Lung (tissue), 12 donors: ENCODE results near the gene PTPRD. TPM values are rescaled to one million over a fixed set of nuclear protein-coding genes. Genes with fewer than 3 reads are reported as not detected.

Source experiments
- ATAC-seq: fragments of 200-7000 bp; cut with Tn5 transposase; one replicate; pipeline ENCODE4 v1.9.1; 2020; ENCODE audit warnings: moderate number of reproducible peaks; ENCODE audit not compliant: insufficient read depth, low FRiP score
- DNase-seq, 3 donors: peaks; one replicate each; pipeline ENCODE4 v3.0.0-alpha.2; 2013 to 2017
- H3K27ac ChIP-seq, 2 donors: one replicate each; pipeline ENCODE4 v1.5.1; 2013; ENCODE audit warnings: mild to moderate bottlenecking in 2 of 2, moderate library complexity in 2 of 2, control low read depth in 1 of 2, inconsistent platforms in 1 of 2, low read depth in 1 of 2, low read length in 1 of 2
- H3K27me3 ChIP-seq, 3 donors: one replicate each; pipeline ENCODE4 v1.5.1; 2013; ENCODE audit warnings: low read length in 2 of 3; ENCODE audit not compliant: control insufficient read depth in 3 of 3, insufficient read depth in 3 of 3
- H3K36me3 ChIP-seq, 4 donors: one replicate each; pipeline ENCODE4 v1.5.1; 2013; ENCODE audit warnings: low read length in 4 of 4, mild to moderate bottlenecking in 1 of 4, moderate library complexity in 1 of 4; ENCODE audit not compliant: control insufficient read depth in 4 of 4, insufficient read depth in 4 of 4
- H3K4me1 ChIP-seq, 5 donors: one replicate each; pipeline ENCODE4 v1.5.1; 2013; ENCODE audit warnings: low read length in 5 of 5, mild to moderate bottlenecking in 2 of 5, moderate library complexity in 1 of 5; ENCODE audit not compliant: control insufficient read depth in 5 of 5, insufficient read depth in 5 of 5
- H3K4me3 ChIP-seq: one replicate; pipeline ENCODE4 v1.5.1; 2013; ENCODE audit warnings: mild to moderate bottlenecking, control low read depth, moderate library complexity
- H3K9ac ChIP-seq, 2 donors: one replicate each; pipeline ENCODE4 v1.5.1; 2013; ENCODE audit warnings: low read length in 2 of 2, control low read depth in 1 of 2; ENCODE audit not compliant: insufficient read depth in 1 of 2
- H3K9me3 ChIP-seq, 4 donors: one replicate each; pipeline ENCODE4 v1.5.1; 2013; ENCODE audit warnings: low read length in 3 of 4, mild to moderate bottlenecking in 1 of 4, moderate library complexity in 1 of 4; ENCODE audit not compliant: control insufficient read depth in 4 of 4, insufficient read depth in 3 of 4
- WGBS, 2 donors: extraction: QIAGEN DNeasy Blood & Tissue Kit; methylation state at CpG; one replicate each; pipeline ENCODE4 v1.1.7; 2013; 5-methylcytosine and 5-hydroxymethylcytosine counted together
- polyA plus RNA-seq, 2 donors: library from polyadenylated mRNA; stranded (reverse); fragments of 200-250 nt; gene quantifications; one replicate each; pipeline ENCODE4 v1.2.1, GENCODE V29; 2013
- total RNA-seq, 2 donors: library from RNA; depleted of rRNA in 1 of 2; stranded (reverse); fragments of >200 nt in 1 of 2; gene quantifications; one replicate each; pipeline ENCODE4 v1.2.1, GENCODE V29; 2014 to 2021
- TF ChIP-seq, protein P1 (sequence below): IDR thresholded peaks from 2 replicates; pipeline ENCODE4 v1.5.1; 2012; ENCODE audit warnings: mild to moderate bottlenecking; ENCODE audit errors: control extremely low read depth, extremely low read depth
- donor health status: control.
- donor health status: control.
- donor health status: Bipolar disorder and iron deficiency.
- donor health status: healthy.
- donor health status: DM: yes; HTN: yes; CAD: no.

The PTPRD gene
- total and polyA plus RNA-seq, 4 donors = 1.9 to 145 (median 13.7) TPM

DNA sequence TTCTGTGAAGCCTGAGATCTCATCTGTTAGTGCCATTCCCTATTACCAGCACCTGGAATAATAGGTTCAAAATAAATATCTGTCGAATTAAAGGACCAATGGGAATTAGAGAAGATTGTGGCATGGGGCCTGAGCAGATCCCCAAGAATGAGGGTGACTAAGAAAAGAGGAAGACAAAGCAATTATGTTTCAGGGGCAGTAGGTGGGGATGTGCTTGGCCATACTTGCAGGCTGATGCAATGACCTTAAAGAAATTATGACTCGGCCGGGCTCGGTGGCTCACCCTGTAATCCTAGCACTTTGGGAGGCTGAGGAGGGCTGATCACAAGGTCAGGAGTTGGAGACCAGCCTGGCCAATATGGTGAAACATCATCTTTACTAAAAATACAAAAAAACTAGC is 562.8 kb downstream of the PTPRD start:
- ATAC-seq (no peak), DNase-seq (no peak)
- no peaks in the 10 kb centered on the region for H3K9me3 ChIP-seq
- no peak overlapping the region for H3K27ac ChIP-seq
- H3K4me3 ChIP-seq = no peak overlapping the region
- no peaks in the 10 kb centered on the region for H3K36me3 ChIP-seq
- no peak overlapping the region for H3K9ac ChIP-seq
- TF ChIP-seq, protein P1, sequence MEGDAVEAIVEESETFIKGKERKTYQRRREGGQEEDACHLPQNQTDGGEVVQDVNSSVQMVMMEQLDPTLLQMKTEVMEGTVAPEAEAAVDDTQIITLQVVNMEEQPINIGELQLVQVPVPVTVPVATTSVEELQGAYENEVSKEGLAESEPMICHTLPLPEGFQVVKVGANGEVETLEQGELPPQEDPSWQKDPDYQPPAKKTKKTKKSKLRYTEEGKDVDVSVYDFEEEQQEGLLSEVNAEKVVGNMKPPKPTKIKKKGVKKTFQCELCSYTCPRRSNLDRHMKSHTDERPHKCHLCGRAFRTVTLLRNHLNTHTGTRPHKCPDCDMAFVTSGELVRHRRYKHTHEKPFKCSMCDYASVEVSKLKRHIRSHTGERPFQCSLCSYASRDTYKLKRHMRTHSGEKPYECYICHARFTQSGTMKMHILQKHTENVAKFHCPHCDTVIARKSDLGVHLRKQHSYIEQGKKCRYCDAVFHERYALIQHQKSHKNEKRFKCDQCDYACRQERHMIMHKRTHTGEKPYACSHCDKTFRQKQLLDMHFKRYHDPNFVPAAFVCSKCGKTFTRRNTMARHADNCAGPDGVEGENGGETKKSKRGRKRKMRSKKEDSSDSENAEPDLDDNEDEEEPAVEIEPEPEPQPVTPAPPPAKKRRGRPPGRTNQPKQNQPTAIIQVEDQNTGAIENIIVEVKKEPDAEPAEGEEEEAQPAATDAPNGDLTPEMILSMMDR = no peak
- WGBS, 2 donors = 71 to 75% methylated on average over 4 of the region's 4 CpGs
- no peaks in the 10 kb centered on the region for H3K4me1 ChIP-seq
- H3K27me3 ChIP-seq = no peaks in the 10 kb centered on the region

DNA sequence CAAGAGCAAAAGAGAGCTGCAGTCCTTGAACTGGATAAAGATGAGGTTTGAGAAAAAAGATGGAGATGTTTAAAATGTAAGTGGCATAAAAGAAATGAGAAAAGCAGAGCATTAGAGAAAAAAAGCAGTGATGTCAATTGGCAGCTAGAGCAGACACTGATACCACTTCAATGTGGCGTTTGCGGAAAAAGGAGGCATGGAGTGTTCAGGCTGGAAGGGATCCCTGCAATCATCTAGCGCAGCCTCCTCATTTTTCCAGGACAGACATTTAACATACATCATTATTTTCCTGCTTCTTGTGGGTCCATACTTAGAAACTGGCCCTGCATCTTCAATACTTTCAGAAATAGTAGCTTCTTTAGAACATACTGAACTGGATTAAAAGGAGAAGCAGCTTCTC is 563.8 kb downstream of the PTPRD start:
- Histone ChIP-seq H3K4me1 (no peaks in the 10 kb centered on the region), H3K9me3 (no peaks in the 10 kb centered on the region), H3K9ac (no peak overlapping the region), H3K36me3 (no peaks in the 10 kb centered on the region), H3K4me3 (no peak overlapping the region), H3K27ac (no peak overlapping the region), H3K27me3 (no peaks in the 10 kb centered on the region)
- ATAC-seq = no peak
- DNase-seq = no peak
- TF ChIP-seq, protein P1 = no peak
- WGBS, 2 donors = 90 to 94% methylated on average over 3 of the region's 3 CpGs

DNA sequence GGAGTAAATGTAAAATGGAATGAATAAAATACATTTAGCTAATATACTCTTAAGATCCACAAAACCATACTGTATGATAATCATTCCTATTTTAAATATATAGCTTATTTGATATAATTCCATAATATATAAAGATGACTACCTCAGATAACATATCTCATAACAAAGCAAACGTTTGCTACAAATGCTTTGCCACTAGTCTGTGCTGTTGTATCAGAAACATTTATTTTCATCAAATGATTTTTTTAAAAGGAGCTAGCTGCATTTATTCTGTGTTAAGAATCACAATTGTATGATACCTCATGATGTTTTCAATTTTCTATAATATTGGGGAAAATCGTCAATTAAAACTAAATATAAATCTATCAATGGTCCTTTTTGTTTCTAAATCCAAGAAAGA is 567.2 kb downstream of the PTPRD start:
- Histone ChIP-seq H3K27me3 (no peaks in the 10 kb centered on the region), H3K27ac (no peak overlapping the region), H3K4me3 (no peak overlapping the region), H3K36me3 (no peaks in the 10 kb centered on the region), H3K9ac (no peak overlapping the region), H3K9me3 (no peaks in the 10 kb centered on the region), H3K4me1 (no peaks in the 10 kb centered on the region)
- peak in 2 of 3 donors; percentile 55 to 64 for DNase-seq
- TF ChIP-seq, protein P1 = no peak
- WGBS, 2 donors = 22 to 33% methylated on average over 2 of the region's 2 CpGs
- ATAC-seq = no peak

DNA sequence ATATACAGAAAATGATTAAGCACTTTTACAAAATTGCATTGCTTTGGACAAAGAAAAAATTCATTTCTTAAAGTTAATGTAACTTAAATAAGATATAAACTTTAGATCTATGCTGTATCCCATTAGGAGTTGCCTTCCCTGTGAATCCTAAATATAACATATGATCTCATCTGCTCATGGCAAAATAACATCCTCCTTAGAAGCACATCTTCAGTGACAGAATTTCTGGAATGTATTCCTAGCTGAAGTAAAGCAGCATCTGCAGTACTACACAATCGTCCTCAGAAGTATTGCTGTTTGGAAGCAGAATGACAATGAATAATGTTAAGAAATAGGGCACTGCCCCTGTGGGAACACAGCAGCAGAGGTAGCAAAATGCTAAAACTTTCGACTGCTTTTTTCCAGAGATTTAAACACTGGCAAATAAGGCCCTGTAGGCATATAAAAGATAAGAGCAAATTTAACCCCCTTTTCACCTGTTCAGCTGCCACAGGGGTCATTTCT is 571.0 kb downstream of the PTPRD start:
- TF ChIP-seq, protein P1 = no peak
- Histone ChIP-seq H3K4me1 (no peaks in the 10 kb centered on the region), H3K36me3 (no peaks in the 10 kb centered on the region), H3K27ac (no peak overlapping the region), H3K27me3 (no peaks in the 10 kb centered on the region), H3K9ac (no peak overlapping the region), H3K4me3 (no peak overlapping the region), H3K9me3 (no peaks in the 10 kb centered on the region)
- ATAC-seq (no peak), DNase-seq (no peak)
- 47 to 65% methylated on average over 2 of the region's 2 CpGs for WGBS, 2 donors
